AG04450 (cell line): ENCODE results near the gene C10orf105. TPM values are rescaled to one million over a fixed set of nuclear protein-coding genes. Genes with fewer than 3 reads are reported as not detected.

Source experiments
- CTCF ChIA-PET: fragments of 300-600, 350-600 bp; formaldehyde crosslinking; extraction: SDS; loops from one replicate; lab custom pipeline; 2022; ENCODE audit warnings: antibody characterized with exemption, inconsistent platforms; lab: Charles Lee
- POLR2A ChIA-PET: fragments of 350-600 bp; formaldehyde crosslinking; extraction: SDS; loops from one replicate; lab custom pipeline; 2021; ENCODE audit warnings: antibody characterized with exemption, inconsistent platforms; lab: Yijun Ruan, JAX
- DNase-seq: peaks from one replicate; pipeline ENCODE4 v3.0.0-alpha.2; 2011; ENCODE audit warnings: low read depth, low spot score
- H3K27ac ChIP-seq: one replicate; pipeline ENCODE4 v1.5.1; 2012; ENCODE audit warnings: low read depth, low read length, control low read depth
- H3K27me3 ChIP-seq: one replicate; pipeline ENCODE4 v1.6.0; 2012; ENCODE audit warnings: low read length; ENCODE audit not compliant: control insufficient read depth, insufficient read depth
- H3K4me3 ChIP-seq: 2 replicates; pipeline ENCODE4 v1.5.1; 2011; ENCODE audit warnings: mild to moderate bottlenecking, low read depth, low read length, control low read depth
- H3K9me3 ChIP-seq: 2 replicates; pipeline ENCODE4 v1.5.1; 2012; ENCODE audit warnings: low read length; ENCODE audit not compliant: control insufficient read depth, insufficient read depth
- CTCF ChIP-seq: IDR thresholded peaks from 2 replicates; pipeline ENCODE4 v1.5.1; 2011; ENCODE audit warnings: low read depth, low read length, control low read depth, inconsistent platforms
- polyA plus RNA-seq: library from polyadenylated mRNA; depleted of rRNA; stranded (reverse); fragments of >200 nt; gene quantifications from 2 replicates; pipeline ENCODE4 v1.2.3, GENCODE V29; 2011; rRNA removed

C10orf105 gene
- polyA plus RNA-seq, 1 experiment = not detected

DNA sequence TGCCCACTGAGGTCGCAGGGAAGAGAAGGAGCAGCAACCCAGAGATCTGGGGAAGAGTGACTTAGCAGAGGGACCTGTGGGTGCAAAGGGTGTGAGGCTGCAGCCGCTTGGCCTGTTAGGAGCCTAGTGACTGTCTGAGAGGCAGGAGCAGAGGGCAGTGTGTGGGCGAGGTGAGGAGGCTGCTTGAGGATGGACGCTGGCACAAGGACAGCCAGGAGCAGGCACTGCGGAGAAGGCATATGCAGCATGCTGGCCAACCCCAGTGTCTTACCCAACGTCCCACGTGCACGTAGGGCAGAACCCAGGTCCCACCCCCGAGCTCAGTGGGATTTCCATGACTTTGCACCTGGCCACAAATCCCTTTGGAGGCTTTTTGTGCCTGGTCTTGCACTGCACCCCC, 54.1 kb downstream of the C10orf105 start:
- no peak for TF ChIP-seq CTCF

DNA sequence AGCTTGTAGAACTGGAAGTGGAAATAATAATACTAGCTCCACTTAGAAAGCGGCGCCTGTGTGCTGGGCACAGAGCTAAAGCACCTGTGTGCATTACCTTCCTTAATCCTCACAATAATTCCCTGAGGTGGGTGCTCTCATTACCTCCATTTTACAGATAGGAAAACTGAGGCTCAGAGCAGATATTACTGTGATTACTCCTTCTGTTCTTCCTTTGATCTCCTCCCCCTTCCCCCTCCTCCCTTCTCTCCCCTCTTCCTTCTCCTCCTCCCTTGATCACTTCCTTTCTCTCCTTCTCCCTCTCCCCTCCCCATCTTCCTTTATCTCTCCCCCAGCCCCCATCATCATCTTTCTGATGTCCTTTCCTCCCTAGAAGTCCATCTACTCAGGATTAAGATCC, 55.0 kb downstream of the C10orf105 start:
- no peak for DNase-seq
- no peak overlapping the region for H3K27ac ChIP-seq
- ChIA-PET POLR2A (no interaction called here), CTCF (interaction anchor here (0.5 kb wide), 1 partner anchor 171 kb away, joined by 8 read pairs; no protein-coding TSS in a partner anchor)
- H3K4me3 ChIP-seq = no peak overlapping the region
- no peaks in the 10 kb centered on the region; the same call in 1 of the 2 replicates for H3K9me3 ChIP-seq
- TF ChIP-seq CTCF = no peak
- peaks cover 24% of the 10 kb centered on the region for H3K27me3 ChIP-seq

More for the DNA sequence above, 54.1 kb downstream of the C10orf105 start:
- Histone ChIP-seq H3K27me3 (peaks cover 22% of the 10 kb centered on the region), H3K4me3 (no peak overlapping the region), H3K9me3 (no peaks in the 10 kb centered on the region; the same call in 1 of the 2 replicates), H3K27ac (no peak overlapping the region)
- POLR2A ChIA-PET = no interaction called here
- DNase-seq = no peak
- CTCF ChIA-PET = interaction anchor here (0.7 kb wide), 1 partner anchor 32 kb away, joined by 3 read pairs; no protein-coding TSS in a partner anchor

- no peak for TF ChIP-seq CTCF
- Histone ChIP-seq H3K27me3 (peaks cover 28% of the 10 kb centered on the region), H3K27ac (no peak overlapping the region), H3K9me3 (no peaks in the 10 kb centered on the region; the same call in 1 of the 2 replicates), H3K4me3 (no peak overlapping the region)
- ChIA-PET POLR2A (no interaction called here), CTCF (interaction anchor here (0.6 kb wide), 1 partner anchor 10 kb away, joined by 4 read pairs; no protein-coding TSS in a partner anchor)
- no peak for DNase-seq
Observed at GRCh38 chr10:71663311-71663710, 56.3 kb downstream of the C10orf105 start.

DNA sequence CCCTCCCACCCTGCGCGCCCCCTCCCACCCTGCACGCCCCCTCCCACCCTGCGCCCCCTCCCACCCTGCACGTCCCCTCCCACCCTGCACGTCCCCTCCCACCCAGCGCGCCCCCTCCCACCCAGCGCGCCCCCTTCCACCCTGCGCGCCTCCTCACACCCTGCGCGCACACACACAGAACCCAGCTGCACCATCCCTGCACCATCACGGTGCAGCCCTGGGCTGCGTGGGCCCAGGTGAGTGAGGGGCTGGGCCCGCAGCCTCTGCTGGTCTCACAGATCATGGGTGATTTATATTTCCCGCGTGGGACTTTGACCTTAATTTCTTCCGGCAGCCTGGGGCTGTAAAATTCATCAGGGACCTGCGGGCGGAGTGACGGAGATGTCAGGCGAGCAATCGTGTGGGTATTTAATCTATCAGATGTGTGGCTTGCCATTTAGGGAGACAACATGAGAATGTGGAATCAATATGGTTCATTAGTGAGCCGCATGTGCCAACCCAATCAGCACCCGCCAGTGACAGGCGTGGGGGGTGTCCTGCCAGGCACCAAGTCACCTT, 57.7 kb downstream of the C10orf105 start:
- ChIA-PET CTCF (no interaction called here), POLR2A (no interaction called here)
- TF ChIP-seq CTCF = no peak
- Histone ChIP-seq H3K27me3 (peaks cover 24% of the 10 kb centered on the region), H3K27ac (no peak overlapping the region), H3K9me3 (no peaks in the 10 kb centered on the region), H3K4me3 (no peak overlapping the region)
- no peak for DNase-seq

Other genes with a start within 250 kb of the C10orf105 start
- 22.1 and 32.1 TPM in 2 replicates for gene VSIR, start 53.7 kb upstream of the C10orf105 start, polyA plus RNA-seq
- 1,594 and 1,626 TPM in 2 replicates for gene PSAP, start 131.5 kb upstream of the C10orf105 start, polyA plus RNA-seq
- 4.6 and 5.0 TPM in 2 replicates for gene CHST3, start 244.6 kb upstream of the C10orf105 start, polyA plus RNA-seq